Activated CD4-positive, alpha-beta T cell treated with anti-CD3 and anti-CD28 coated beads for 24 hours (primary cell): ENCODE results near the gene AKT2.

Experiments
- DNase-seq, 2 donors: peaks; one replicate each; pipeline ENCODE4 v3.0.0-alpha.2; 2020; ENCODE audit warnings: low read depth in 2 of 2

The AKT2 gene

GRCh38 chr19:40300668-40301067, 15.5 kb upstream of the AKT2 start:
- no peak for DNase-seq

DNA sequence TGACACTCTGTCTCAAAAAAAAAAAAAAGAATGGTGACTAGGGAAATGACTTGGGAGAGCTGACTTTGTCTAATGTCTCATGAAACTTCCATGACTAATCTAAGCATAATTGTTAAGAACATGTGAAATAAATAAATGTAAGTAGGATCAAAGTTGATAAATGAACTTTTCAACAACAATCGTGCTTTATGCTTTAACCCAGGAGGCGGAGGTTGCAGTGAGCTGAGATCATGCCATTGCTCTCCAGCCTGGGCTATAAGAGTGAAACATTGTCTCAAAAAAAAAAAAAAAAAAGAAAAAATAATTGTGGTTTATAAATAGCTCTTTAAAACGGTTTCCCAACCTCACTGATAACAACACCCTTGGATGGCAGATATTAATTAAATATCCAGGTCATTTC, 12.9 kb upstream of the AKT2 start:
- DNase-seq, result no peak

GRCh38 chr19:40294560-40294959, 9.4 kb upstream of the AKT2 start:
- no peak for DNase-seq

DNA sequence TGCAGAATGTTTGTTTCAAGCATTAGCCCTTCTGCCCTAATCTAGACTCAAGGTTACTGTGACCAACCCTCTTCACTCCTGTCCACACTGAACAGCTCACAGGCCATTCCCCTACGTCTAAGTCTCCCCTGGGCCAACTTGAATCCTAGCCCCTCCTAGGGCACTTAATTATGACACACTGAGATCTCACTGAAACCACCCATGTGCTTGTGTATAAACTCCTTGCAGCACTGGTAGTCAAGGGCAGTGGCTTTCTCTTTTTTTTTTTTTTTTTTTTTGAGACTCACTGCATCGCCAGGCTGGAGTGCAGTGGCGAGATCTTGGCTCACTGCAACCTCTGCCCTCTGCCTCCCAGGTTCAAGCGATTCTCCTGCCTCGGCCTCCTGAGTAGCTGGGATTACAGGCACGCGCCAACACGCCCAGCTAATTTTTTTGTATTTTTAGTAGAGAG, 1.9 kb upstream of the AKT2 start:
- DNase-seq, result no peak

DNA sequence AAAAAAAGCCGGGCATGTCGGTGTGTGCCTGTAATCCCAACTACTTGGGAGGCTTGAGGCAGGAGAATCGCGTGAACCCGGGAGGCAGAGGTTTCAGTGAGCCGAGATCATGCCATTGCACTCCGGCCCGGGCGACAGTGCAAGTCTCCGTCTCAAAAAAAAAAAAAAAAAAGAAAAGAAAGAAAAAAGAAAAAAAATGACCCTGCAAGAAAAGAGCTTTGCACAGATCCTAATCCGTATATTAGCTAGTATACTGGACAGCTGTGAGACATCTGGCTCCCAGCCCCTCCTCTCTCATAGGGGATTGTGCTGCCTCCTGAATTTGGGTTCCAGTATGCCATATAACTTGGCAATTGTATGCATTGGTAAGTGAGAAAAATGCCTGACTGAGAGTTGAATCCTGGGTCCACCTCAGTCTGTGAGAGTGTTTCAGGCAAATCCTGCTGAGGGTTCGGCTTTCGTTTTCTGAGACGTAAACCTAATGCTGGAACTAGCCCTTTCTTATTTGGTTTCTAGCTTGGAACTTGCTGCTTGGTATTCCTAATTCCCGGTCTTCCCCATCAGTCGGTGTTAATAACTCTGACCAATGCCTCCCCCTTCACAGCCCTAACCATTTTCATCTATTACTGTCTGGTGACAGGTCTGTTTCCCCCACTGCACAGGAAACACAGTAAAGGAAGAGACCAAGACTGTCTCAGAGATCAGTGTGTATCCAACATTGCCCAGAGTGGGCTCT, 1.3 kb upstream of the AKT2 start:
- no peak for DNase-seq

DNA sequence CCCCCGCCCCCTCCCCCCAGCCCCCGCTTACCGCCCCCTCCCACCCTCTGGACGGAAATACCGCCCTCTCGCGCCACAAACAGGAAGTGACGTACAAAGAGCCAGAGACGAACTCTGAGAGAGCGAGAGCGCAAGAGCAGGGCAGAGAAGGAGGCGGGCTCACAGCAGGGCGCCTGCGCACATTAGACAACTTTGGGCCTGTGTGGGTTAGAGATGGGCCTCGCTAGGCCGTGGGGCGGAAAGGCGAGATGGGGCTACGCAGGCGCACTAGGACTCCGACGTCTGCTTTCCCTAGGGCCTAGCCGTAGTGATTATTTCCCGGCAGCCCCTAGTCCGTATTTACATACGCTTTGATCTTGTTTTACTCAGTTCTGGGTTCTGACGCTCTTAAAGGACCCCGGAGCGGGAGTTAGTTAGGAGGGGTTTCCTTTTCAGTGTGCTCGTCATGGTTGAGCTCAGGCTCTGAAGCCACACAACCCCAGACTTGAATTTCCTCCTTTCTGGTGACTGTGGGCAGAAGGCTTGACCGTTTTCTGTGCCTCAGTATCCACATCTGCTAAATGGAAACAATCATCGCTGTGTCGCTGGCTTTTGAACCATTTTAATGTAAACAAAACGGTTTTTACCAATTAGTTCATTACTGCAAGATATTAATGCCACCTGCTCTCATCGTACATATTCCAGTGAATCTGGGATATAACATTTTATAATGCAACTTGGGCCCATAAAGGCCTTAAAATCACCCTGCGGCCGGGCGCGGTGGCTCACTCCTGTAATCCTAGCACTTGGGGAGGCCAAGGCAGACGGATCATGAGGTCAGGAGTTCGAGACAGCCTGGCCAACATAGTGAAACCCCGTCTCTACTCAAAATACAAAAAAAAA, 449 bp upstream of the AKT2 start:
- peak; percentile 92 to 95 for DNase-seq

- no peak for DNase-seq
Measured at GRCh38 chr19:40284251-40284500, 969 bp downstream of the AKT2 start.

DNA sequence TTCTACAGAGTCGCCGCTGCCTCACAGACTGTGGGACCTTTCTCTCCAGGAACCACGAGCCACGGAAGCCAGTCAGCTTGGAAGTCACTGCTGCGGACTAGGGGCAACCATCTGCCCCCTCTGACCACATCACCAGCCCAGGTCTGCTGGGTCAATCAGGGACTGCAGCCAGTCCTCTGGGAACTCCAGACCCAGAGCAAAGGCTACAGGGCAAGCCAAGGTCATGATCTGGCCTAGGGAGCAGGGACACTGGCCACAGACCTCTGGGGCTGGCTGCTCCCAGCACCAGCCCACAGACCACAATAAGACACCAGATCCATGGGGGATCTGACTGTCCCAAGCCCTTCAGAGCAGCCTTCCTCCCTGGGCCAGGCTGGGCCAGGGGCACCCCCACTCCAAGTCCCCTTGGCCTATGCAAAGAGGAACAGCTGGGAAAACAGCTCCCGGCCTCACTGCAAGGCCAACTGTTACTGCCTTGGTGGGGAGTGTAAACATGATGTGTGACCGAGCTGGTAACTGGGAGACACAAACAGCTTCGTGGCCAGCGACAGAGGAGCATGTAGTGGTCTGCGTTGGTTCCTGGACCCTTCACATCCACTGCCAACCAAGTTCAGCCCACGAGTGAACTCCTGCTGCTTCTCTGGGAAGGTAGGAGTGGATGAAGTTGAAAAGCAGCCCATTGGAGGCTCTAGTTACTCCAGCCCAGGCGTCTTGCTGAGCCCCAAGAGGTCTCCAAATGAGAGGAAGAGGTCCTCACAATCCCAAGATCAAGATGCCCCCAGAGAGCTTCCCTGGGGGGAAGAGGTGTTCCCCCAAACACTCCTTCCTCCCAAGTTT, 1.5 kb downstream of the AKT2 start:
- DNase-seq, result no peak

GRCh38 chr19:40282920-40283319, 2.2 kb downstream of the AKT2 start:
- no peak for DNase-seq

GRCh38 chr19:40282209-40282580, 3.0 kb downstream of the AKT2 start:
- no peak for DNase-seq

- no peak for DNase-seq
Measured at GRCh38 chr19:40281381-40282208, 3.5 kb downstream of the AKT2 start.

DNA sequence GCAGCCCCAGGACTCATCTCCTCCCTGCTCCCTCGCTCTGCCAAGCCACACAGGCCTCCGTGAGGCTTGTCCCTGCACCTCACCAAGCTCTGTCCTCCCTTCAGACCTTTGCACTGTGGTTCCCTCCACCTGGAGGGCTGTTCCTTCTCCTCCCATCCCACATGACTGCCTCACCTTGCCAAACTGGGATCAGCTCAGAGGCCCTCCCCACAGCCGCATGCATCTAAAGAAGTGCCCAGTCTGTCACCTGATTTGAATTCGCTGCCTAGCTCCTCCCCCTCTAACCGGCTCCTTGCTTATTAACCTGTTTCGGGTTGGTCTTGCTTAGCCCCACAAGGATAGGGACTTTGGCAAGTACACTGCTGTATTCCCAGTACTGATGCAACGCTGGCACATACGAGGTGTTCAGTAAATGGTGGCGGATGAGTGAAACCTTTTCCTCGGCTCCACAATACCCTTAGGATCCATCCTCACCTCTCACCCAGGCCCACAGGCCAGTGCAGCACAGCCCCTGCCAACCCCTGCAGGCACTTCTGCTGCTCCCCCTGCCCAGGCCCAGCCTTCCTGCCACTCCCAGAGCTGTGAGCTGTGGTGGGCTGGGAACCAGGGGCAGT, 4.4 kb downstream of the AKT2 start:
- DNase-seq, result no peak

- DNase-seq, result no peak
Measured at GRCh38 chr19:40279761-40280607, 5.2 kb downstream of the AKT2 start.

GRCh38 chr19:40279120-40279551, 6.0 kb downstream of the AKT2 start:
- DNase-seq, result no peak

GRCh38 chr19:40278361-40279035, 6.6 kb downstream of the AKT2 start:
- no peak for DNase-seq

- DNase-seq, result no peak
Measured at GRCh38 chr19:40277356-40278059, 7.6 kb downstream of the AKT2 start.

DNA sequence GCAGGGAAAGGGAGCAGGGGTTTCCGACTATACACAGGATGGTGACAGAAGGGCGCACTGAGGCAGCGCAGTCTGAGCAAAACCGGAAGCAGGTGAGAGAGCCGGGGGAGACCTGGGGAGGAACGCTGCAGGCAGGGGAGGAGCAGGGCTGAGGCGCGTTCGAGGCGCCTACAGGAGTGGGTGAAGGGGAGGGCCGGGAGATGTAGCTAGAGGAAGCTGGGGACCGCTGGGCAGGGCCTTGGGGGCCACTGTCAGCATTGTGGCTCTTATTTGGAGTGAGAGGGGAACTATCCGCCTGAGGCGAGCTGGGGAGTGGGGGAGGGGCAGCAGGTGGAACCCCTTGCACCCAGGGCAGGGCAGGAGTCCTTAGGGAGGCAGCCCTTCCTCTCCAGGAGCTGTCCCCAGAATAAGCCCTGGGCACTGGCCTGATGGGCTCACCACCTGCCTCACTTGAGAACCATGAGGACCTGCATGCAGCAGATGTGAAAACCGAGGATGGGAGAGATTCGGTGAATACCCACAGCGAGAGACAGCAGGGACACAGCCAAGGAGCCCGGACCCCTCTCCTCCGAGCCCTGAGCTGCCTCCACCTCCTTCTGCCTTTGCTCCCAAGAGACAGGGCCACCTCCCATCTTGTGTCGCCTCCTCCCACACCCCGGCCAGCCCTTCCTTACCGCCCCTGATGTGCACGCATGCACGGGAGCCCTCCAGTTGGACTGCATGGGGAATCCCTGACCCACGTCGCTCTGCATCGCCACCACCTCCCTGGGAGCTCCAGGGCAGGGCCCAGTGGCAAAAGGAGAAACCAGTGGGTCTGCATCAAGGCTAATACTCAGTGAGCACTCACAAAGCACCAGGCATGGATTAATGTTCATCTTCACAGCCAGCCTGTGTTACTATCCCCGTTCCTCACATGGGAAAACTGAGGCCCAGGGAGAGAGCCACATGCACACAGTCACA, 10.3 kb downstream of the AKT2 start:
- peak; percentile 5 to 15 for DNase-seq
